HepG2 (cell line): Measurements from ENCODE around the gene PIKFYVE. TPM values are rescaled to one million over a fixed set of nuclear protein-coding genes. Genes with fewer than 3 reads are reported as not detected.

Source experiments
- ARHGAP35 ChIP-seq: sonication (generic); formaldehyde crosslinking; IDR thresholded peaks from 2 replicates; pipeline ENCODE4 v1.9.0; 2022; ENCODE audit warnings: mild to moderate bottlenecking, inconsistent platforms, moderate library complexity, missing genetic modification reagents, borderline replicate concordance
- ATF3 ChIP-seq: sonication (generic); formaldehyde crosslinking; IDR thresholded peaks from 2 replicates; pipeline ENCODE4 v1.4.0; 2020; ENCODE audit warnings: missing genetic modification reagents
- DZIP1 ChIP-seq: sonication (generic); formaldehyde crosslinking; IDR thresholded peaks from 2 replicates; pipeline ENCODE4 v1.5.0; 2020; ENCODE audit warnings: mild to moderate bottlenecking, missing genetic modification reagents
- E2F1 ChIP-seq: sonication (generic); formaldehyde crosslinking; IDR thresholded peaks from 2 replicates; pipeline ENCODE4 v1.5.0; 2020; ENCODE audit warnings: missing genetic modification reagents
- FOXO1 ChIP-seq: sonication (generic); formaldehyde crosslinking; IDR thresholded peaks from 2 replicates; pipeline ENCODE4 v1.4.0; 2020; ENCODE audit warnings: missing genetic modification reagents
- GATAD1 ChIP-seq: IDR thresholded peaks from 2 replicates; pipeline ENCODE4 v1.6.1; 2016; ENCODE audit warnings: missing genetic modification reagents, missing compliant biosample characterization
- GTF2F1 ChIP-seq: fragments of 150-350 bp; IDR thresholded peaks from 2 replicates; pipeline ENCODE4 v1.6.1; 2014; ENCODE audit warnings: low read length
- HBP1 ChIP-seq: IDR thresholded peaks from 2 replicates; pipeline ENCODE4 v1.6.1; 2016; ENCODE audit warnings: low read depth, control low read depth
- HHEX ChIP-seq: IDR thresholded peaks from 2 replicates; pipeline ENCODE4 v1.6.1; 2016; ENCODE audit warnings: control low read depth
- KLF13 ChIP-seq: sonication (generic); formaldehyde crosslinking; IDR thresholded peaks from 2 replicates; pipeline ENCODE4 v1.4.0; 2020; ENCODE audit warnings: mild to moderate bottlenecking, missing genetic modification reagents
- PAWR ChIP-seq: sonication (generic); formaldehyde crosslinking; IDR thresholded peaks from 2 replicates; pipeline ENCODE4 v1.4.0; 2020; ENCODE audit warnings: missing genetic modification reagents, mild to moderate bottlenecking, borderline replicate concordance
- PBX2 ChIP-seq: IDR thresholded peaks from 2 replicates; pipeline ENCODE4 v1.6.1; 2016; ENCODE audit warnings: control low read depth
- PRPF4 ChIP-seq: fragments of 200-400 bp; formaldehyde crosslinking; IDR thresholded peaks from 2 replicates; pipeline ENCODE4 v1.6.1; 2016; ENCODE audit warnings: low read length, low read depth; ENCODE audit not compliant: poor library complexity, severe bottlenecking
- ZFP62 ChIP-seq: sonication (generic); formaldehyde crosslinking; IDR thresholded peaks from 2 replicates; pipeline ENCODE4 v1.4.0; 2020; ENCODE audit warnings: missing genetic modification reagents
- ZHX1 ChIP-seq: sonication (generic); formaldehyde crosslinking; IDR thresholded peaks from 2 replicates; pipeline ENCODE4 v1.8.1; 2022; ENCODE audit warnings: low read depth, mild to moderate bottlenecking, missing genetic modification reagents
- ZNF101 ChIP-seq: sonication (generic); formaldehyde crosslinking; IDR thresholded peaks from 2 replicates; pipeline ENCODE4 v1.4.0; 2020; ENCODE audit warnings: mild to moderate bottlenecking, low read depth, missing genetic modification reagents, borderline replicate concordance
- ZNF232 ChIP-seq: sonication (generic); formaldehyde crosslinking; IDR thresholded peaks from 2 replicates; pipeline ENCODE4 v1.4.0; 2020; ENCODE audit warnings: missing genetic modification reagents, borderline replicate concordance
- ZNF558 ChIP-seq: sonication (generic); formaldehyde crosslinking; IDR thresholded peaks from 2 replicates; pipeline ENCODE4 v1.9.0; 2022; ENCODE audit warnings: mild to moderate bottlenecking, missing genetic modification reagents, borderline replicate concordance
- ZNF790 ChIP-seq: sonication (generic); formaldehyde crosslinking; IDR thresholded peaks from 2 replicates; pipeline ENCODE4 v1.8.0; 2022; ENCODE audit warnings: missing genetic modification reagents, mild to moderate bottlenecking, borderline replicate concordance
- ZSCAN25 ChIP-seq: sonication (generic); formaldehyde crosslinking; IDR thresholded peaks from 2 replicates; pipeline ENCODE4 v1.8.0; 2022; ENCODE audit warnings: mild to moderate bottlenecking, missing genetic modification reagents
- polyA plus RNA-seq, 8 experiments: library from polyadenylated mRNA; depleted of rRNA in 3 of 8; stranded (reverse) in 7 of 8; unstranded in 1 of 8; fragments of >200 nt; fragmentation: Illumina TruSeq in 4 of 8; extraction: Trizol in 4 of 8; gene quantifications; 2 replicates each; pipeline versions ENCODE4 v1.2.1 to v1.2.3, GENCODE V29; 2011 to 2016; ENCODE audit warnings: low read depth in 4 of 8, missing spikeins in 1 of 8, mixed read lengths in 1 of 8; ENCODE audit not compliant: insufficient read depth in 1 of 8
- total RNA-seq, 5 experiments: library from RNA; depleted of rRNA; stranded (reverse); fragments of >200 nt; fragmentation: Illumina TruSeq; extraction: Trizol; gene quantifications; 2 replicates each; pipeline ENCODE4 v1.2.3, GENCODE V29; 2016; ENCODE audit warnings: low read depth in 1 of 5

Gene PIKFYVE
- total and polyA plus RNA-seq, 2 of the 13 experiments (the other 11 are each of a cell fraction or from before 2014, with no cell fraction given): 20.2 to 21.7 TPM

GRCh38 chr2:208254118-208254870 lies 11.8 kb upstream of the PIKFYVE start (continued):
- TF ChIP-seq ZHX1 (CRISPR knock-in tag) (peak; percentile 98), PBX2 (CRISPR knock-in tag) (0 out of 2 replicates have a peak, but pooled peaks have one; percentile 7), ARHGAP35 (CRISPR knock-in tag) (no peak), KLF13 (no peak), DZIP1 (CRISPR knock-in tag) (peak; percentile 18; the same call in 1 of the 2 replicates), ZNF101 (no peak), ATF3 (CRISPR knock-in tag) (no peak), E2F1 (no peak), PAWR (no peak), HBP1 (CRISPR knock-in tag) (peak; percentile 49), ZFP62 (CRISPR knock-in tag) (no peak), ZNF558 (CRISPR knock-in tag) (no peak), GATAD1 (CRISPR knock-in tag) (peak; percentile 46; the same call in 1 of the 2 replicates), GTF2F1 (no peak), HHEX (CRISPR knock-in tag) (peak; percentile 58; the same call in 1 of the 2 replicates), FOXO1 (CRISPR knock-in tag) (peak; percentile 79), ZSCAN25 (peak; percentile 90), ZNF232 (peak; percentile 86; the same call in 1 of the 2 replicates), ZNF790 (CRISPR knock-in tag) (peak; percentile 21; the same call in 1 of the 2 replicates), PRPF4 (no peak)
